Stomach (tissue), 9 donors: ENCODE results near the gene CYLC2. TPM values are rescaled to one million over a fixed set of nuclear protein-coding genes. Genes with fewer than 3 reads are reported as not detected.

ENCODE experiments used
- DNase-seq, 2 donors: peaks; one replicate each; pipeline versions ENCODE4 v3.0.0 to v3.0.0-alpha.2; 2013 to 2019
- H3K27ac ChIP-seq, 5 donors: fragments of 200-600 bp in 4 of 5; sonication (generic) in 4 of 5; one replicate each; pipeline ENCODE4 v1.5.1; 2013 to 2019; ENCODE audit warnings: mild to moderate bottlenecking in 1 of 5, moderate library complexity in 1 of 5
- H3K27me3 ChIP-seq, 3 donors: fragments of 200-600 bp; sonication (generic); one replicate each; pipeline ENCODE4 v1.5.1; 2017 to 2019; ENCODE audit warnings: mixed run types in 1 of 3
- H3K36me3 ChIP-seq, 4 donors: fragments of 200-600 bp; sonication (generic); 1 replicate in 3 of 4; 2 replicates in 1 of 4; pipeline ENCODE4 v1.5.1; 2016 to 2019
- H3K4me1 ChIP-seq, 4 donors: fragments of 200-600 bp; sonication (generic); one replicate each; pipeline ENCODE4 v1.5.1; 2016 to 2019
- H3K4me3 ChIP-seq, 4 donors: fragments of 200-600 bp; sonication (generic) in 3 of 4; one replicate each; pipeline ENCODE4 v1.5.1; 2016 to 2019; ENCODE audit warnings: mild to moderate bottlenecking in 1 of 4
- H3K9me3 ChIP-seq, 4 donors: fragments of 200-600 bp; sonication (generic); one replicate each; pipeline ENCODE4 v1.5.1; 2016 to 2019
- CTCF ChIP-seq, 7 experiments: fragments of 450-650 bp in 4 of 7; fragments of 200-600 bp in 3 of 7; sonication (generic) in 3 of 7; IDR thresholded peaks; one replicate each; pipeline ENCODE4 v1.5.1; 2016 to 2019; ENCODE audit warnings: antibody characterized with exemption in 7 of 7, control low read depth in 2 of 7, mild to moderate bottlenecking in 1 of 7
- EP300 ChIP-seq: sonication (generic); formaldehyde crosslinking; IDR thresholded peaks from one replicate; pipeline ENCODE4 v1.6.1; 2017; ENCODE audit warnings: antibody characterized with exemption
- POLR2A ChIP-seq, 4 donors: fragments of 450-650 bp; IDR thresholded peaks; one replicate each; pipeline ENCODE4 v1.6.1; 2016; ENCODE audit warnings: antibody characterized with exemption in 4 of 4, control low read depth in 2 of 4, mild to moderate bottlenecking in 1 of 4, moderate library complexity in 1 of 4
- POLR2AphosphoS5 ChIP-seq, 3 donors: sonication (generic); formaldehyde crosslinking; IDR thresholded peaks; one replicate each; pipeline ENCODE4 v1.6.1; 2016; ENCODE audit warnings: antibody characterized with exemption in 3 of 3
- WGBS, 5 donors: extraction: QIAGEN DNeasy Blood & Tissue Kit in 3 of 5; methylation state at CpG; one replicate each; pipeline versions ENCODE4 v1.1.5 to v1.1.7; 2013 to 2018; 5-methylcytosine and 5-hydroxymethylcytosine counted together
- intact Hi-C: fragments of 100-400 bp; cut with DNase I; formaldehyde crosslinking; loops from one replicate; pipeline ENCODE4 v1.15.1; 2023; ENCODE audit warnings: low total_unique reads
- polyA plus RNA-seq, 3 donors: library from polyadenylated mRNA; stranded (reverse); fragments of 200-250 nt; gene quantifications; one replicate each; pipeline ENCODE4 v1.2.3, GENCODE V29; 2013
- total RNA-seq, 5 donors: library from RNA; depleted of rRNA; stranded (reverse); fragments of >200 nt; gene quantifications; one replicate each; pipeline versions ENCODE4 v1.1.0 to v1.2.3, GENCODE V29; 2014 to 2016
- donor health status: healthy with polysubstance abuse.
- donor health status: Bipolar disorder and iron deficiency.
- donor health status: healthy.

The CYLC2 gene
- total and polyA plus RNA-seq, 8 donors: not detected

DNA sequence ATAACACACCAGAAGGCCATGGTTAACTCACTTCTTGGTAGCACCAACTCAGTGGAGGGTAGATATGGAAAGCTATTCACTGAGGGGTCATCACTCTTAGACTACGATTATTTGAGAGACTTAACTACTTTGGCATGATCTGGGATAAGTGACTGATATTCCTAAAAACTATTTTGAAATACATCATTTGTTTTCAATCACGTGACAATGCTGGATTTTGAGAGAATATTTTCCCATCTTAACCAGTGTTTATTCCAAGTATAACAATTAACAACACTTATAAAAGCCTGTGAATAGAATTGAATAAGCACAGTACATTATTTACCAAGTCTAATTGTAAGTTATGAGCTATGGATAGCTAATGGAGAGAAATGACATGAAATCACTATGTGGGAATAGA lies 22.4 kb upstream of the CYLC2 start:
- Histone ChIP-seq H3K36me3 (no peaks in the 10 kb centered on the region), H3K4me1 (no peaks in the 10 kb centered on the region), H3K9me3 (peaks cover 0 to 28% (median 12%) of the 10 kb centered on the region in 4 donors), H3K27me3 (no peaks in the 10 kb centered on the region), H3K27ac (no peak overlapping the region), H3K4me3 (no peak overlapping the region)
- intact Hi-C loops: no loop called here
- no peak for DNase-seq
- TF ChIP-seq POLR2A (IDR thresholded peaks at IDR 0.05): no peak
- no peak for TF ChIP-seq EP300
- TF ChIP-seq POLR2AphosphoS5 (IDR thresholded peaks at IDR 0.05): no peak
- TF ChIP-seq CTCF (IDR thresholded peaks at IDR 0.05): no peak
- WGBS, 5 donors: 76 to 85% (median 80%) methylated on average over 2 of the region's 2 CpGs

DNA sequence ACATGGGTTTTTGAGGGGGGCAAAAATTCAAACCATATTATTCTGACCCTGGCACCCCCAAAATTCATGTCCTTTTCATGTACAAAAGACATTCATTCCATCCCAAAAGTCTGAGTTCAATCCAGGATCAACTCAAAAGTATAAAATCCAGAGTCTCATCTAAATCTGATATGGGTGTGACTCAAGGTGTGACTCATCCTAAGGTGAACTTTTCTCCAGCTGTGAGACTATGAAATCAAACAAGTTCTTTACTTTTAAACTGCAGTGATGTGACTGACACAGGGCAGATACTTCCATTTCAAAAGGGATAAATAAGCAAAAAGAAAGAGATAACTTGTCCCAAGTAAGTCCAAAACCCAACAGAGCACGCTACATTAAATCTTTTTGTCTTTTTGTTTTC lies 20.6 kb upstream of the CYLC2 start:
- Histone ChIP-seq H3K27me3 (no peaks in the 10 kb centered on the region), H3K36me3 (no peaks in the 10 kb centered on the region), H3K9me3 (peaks cover 0 to 22% (median 10%) of the 10 kb centered on the region in 4 donors), H3K4me3 (no peak overlapping the region), H3K4me1 (no peaks in the 10 kb centered on the region), H3K27ac (no peak overlapping the region)
- DNase-seq: no peak
- no peak for TF ChIP-seq POLR2A (IDR thresholded peaks at IDR 0.05)
- TF ChIP-seq CTCF (IDR thresholded peaks at IDR 0.05): no peak
- TF ChIP-seq EP300: no peak
- TF ChIP-seq POLR2AphosphoS5 (IDR thresholded peaks at IDR 0.05): no peak
- intact Hi-C loops: no loop called here
- 66 to 80% (median 69%) methylated on average over 1 of the region's 1 CpG for WGBS, 5 donors

- no peak for DNase-seq
- intact Hi-C loops: no loop called here
- H3K27me3 ChIP-seq: no peaks in the 10 kb centered on the region
- 72 to 82% (median 76%) methylated on average over 3 to 4 of the region's 4 CpGs for WGBS, 5 donors
- no peak overlapping the region for H3K4me3 ChIP-seq
- H3K27ac ChIP-seq: no peak overlapping the region
- H3K9me3 ChIP-seq: peaks cover 0 to 21% (median 8%) of the 10 kb centered on the region in 4 donors
- no peaks in the 10 kb centered on the region for H3K4me1 ChIP-seq
- TF ChIP-seq POLR2AphosphoS5 (IDR thresholded peaks at IDR 0.05): no peak
- TF ChIP-seq EP300: no peak
- no peak for TF ChIP-seq CTCF (IDR thresholded peaks at IDR 0.05)
- TF ChIP-seq POLR2A (IDR thresholded peaks at IDR 0.05): no peak
- H3K36me3 ChIP-seq: no peaks in the 10 kb centered on the region
Observed at GRCh38 chr9:102975251-102975650, 19.9 kb upstream of the CYLC2 start.

DNA sequence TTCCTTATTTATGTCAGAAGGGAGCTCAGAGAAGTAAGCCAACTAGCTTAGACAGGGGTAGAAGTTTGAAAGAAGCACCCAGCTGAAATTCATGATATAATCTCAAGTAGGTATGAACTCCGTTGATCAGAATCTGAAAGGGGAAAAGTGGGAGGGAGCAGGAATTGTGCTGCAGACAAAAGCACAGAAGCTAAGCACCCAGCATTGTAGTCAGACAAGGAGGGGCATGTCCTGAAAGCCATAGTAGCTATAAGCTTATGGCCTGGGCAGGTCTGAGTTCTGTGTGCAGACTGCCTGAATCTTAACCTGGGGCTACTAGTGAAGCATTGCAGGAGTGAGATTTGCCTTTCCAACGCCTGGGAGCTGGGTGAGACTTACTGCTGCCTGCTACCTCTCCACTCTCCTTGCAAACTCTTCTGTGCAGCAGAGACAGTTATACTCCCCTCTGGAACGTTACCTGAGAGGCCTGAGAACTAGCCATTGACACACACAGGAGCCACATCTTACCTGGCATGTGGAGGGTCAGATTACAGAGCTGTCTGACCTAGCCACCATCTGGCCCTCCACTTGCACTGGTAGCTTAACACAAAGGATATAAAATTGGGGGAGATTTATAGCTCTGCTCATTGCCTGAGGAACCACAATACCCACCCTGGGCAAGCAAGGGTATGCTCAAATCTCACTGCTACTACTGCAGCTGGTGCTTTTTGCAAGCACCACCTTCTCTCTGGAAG lies 9.8 kb upstream of the CYLC2 start:
- Histone ChIP-seq H3K9me3 (no peaks in the 10 kb centered on the region), H3K4me3 (no peak overlapping the region), H3K36me3 (no peaks in the 10 kb centered on the region), H3K27me3 (no peaks in the 10 kb centered on the region), H3K4me1 (no peaks in the 10 kb centered on the region), H3K27ac (no peak overlapping the region)
- intact Hi-C loops: no loop called here
- TF ChIP-seq POLR2AphosphoS5 (IDR thresholded peaks at IDR 0.05) (no peak), CTCF (IDR thresholded peaks at IDR 0.05) (no peak)
- DNase-seq: no peak
- WGBS, 5 donors: 51 to 64% (median 58%) methylated on average over 3 of the region's 3 CpGs
